Neuronal stem cell (in vitro differentiated cells): ENCODE data around the gene CEACAM20.

Experiments used
- DNase-seq: peaks from one replicate; pipeline ENCODE4 v3.0.0-alpha.2; 2013; ENCODE audit warnings: low spot score
- H2AFZ ChIP-seq: one replicate; pipeline ENCODE4 v1.6.1; 2013; ENCODE audit warnings: mild to moderate bottlenecking, low read length, inconsistent platforms
- H2AK5ac ChIP-seq: 2 replicates; pipeline ENCODE4 v1.6.1; 2013; ENCODE audit warnings: low read depth, mild to moderate bottlenecking, inconsistent platforms, low read length, moderate library complexity, mixed read lengths
- H2BK120ac ChIP-seq: 2 replicates; pipeline ENCODE4 v1.6.1; 2013; ENCODE audit warnings: low read depth, mild to moderate bottlenecking, inconsistent platforms, low read length, moderate library complexity, mixed read lengths
- H2BK12ac ChIP-seq: one replicate; pipeline ENCODE4 v1.6.1; 2013; ENCODE audit warnings: low read length, inconsistent platforms
- H2BK15ac ChIP-seq: 2 replicates; pipeline ENCODE4 v1.6.1; 2013; ENCODE audit warnings: mild to moderate bottlenecking, low read length, inconsistent platforms, mixed read lengths
- H2BK5ac ChIP-seq: one replicate; pipeline ENCODE4 v1.6.1; 2013; ENCODE audit warnings: inconsistent platforms, mild to moderate bottlenecking, low read length, moderate library complexity
- H3K14ac ChIP-seq: one replicate; pipeline ENCODE4 v1.6.1; 2013; ENCODE audit warnings: low read length, inconsistent platforms
- H3K18ac ChIP-seq: 2 replicates; pipeline ENCODE4 v1.6.1; 2013; ENCODE audit warnings: low read length, inconsistent platforms
- H3K23ac ChIP-seq: 2 replicates; pipeline ENCODE4 v1.6.1; 2013; ENCODE audit warnings: low read depth, mild to moderate bottlenecking, mixed read lengths, low read length, inconsistent platforms; ENCODE audit not compliant: poor library complexity
- H3K27ac ChIP-seq: replicated peaks from 3 replicates; pipeline ENCODE4 v1.5.1; 2013; ENCODE audit warnings: low read length, inconsistent platforms
- H3K27me3 ChIP-seq, 3 experiments: 2 replicates each; pipeline ENCODE4 v1.6.1; 2013; ENCODE audit warnings: low read length in 3 of 3, mild to moderate bottlenecking in 2 of 3, inconsistent platforms in 1 of 3, low read depth in 1 of 3, mixed read lengths in 1 of 3, moderate library complexity in 1 of 3; ENCODE audit not compliant: control insufficient read depth in 3 of 3, insufficient read depth in 3 of 3
- H3K36me3 ChIP-seq, 2 donors: replicated peaks in 1 of 2; 2 replicates each; pipeline ENCODE4 v1.6.1; 2013; ENCODE audit warnings: low read length in 2 of 2; ENCODE audit not compliant: control insufficient read depth in 2 of 2, insufficient read depth in 2 of 2
- H3K4ac ChIP-seq: 2 replicates; pipeline ENCODE4 v1.6.1; 2013; ENCODE audit warnings: inconsistent platforms, mild to moderate bottlenecking, low read length, moderate library complexity
- H3K4me1 ChIP-seq, 2 donors: 1 replicate in 1 of 2; 2 replicates in 1 of 2; pipeline ENCODE4 v1.6.1; 2013; ENCODE audit warnings: low read length in 2 of 2, low read depth in 1 of 2; ENCODE audit not compliant: control insufficient read depth in 2 of 2, insufficient read depth in 1 of 2
- H3K4me2 ChIP-seq: one replicate; pipeline ENCODE4 v1.6.1; 2013; ENCODE audit warnings: mild to moderate bottlenecking, low read length, inconsistent platforms; ENCODE audit not compliant: insufficient read depth, poor library complexity, severe bottlenecking
- H3K4me3 ChIP-seq, 2 donors: 2 replicates each; pipeline ENCODE4 v1.5.1; 2013; ENCODE audit warnings: low read length in 2 of 2, mild to moderate bottlenecking in 2 of 2, inconsistent platforms in 1 of 2, moderate library complexity in 1 of 2
- H3K79me1 ChIP-seq: one replicate; pipeline ENCODE4 v1.6.1; 2013; ENCODE audit warnings: low read depth, mild to moderate bottlenecking, inconsistent platforms, low read length, moderate library complexity
- H3K9ac ChIP-seq: one replicate; pipeline ENCODE4 v1.6.1; 2013; ENCODE audit warnings: mild to moderate bottlenecking, low read depth, low read length, inconsistent platforms; ENCODE audit not compliant: poor library complexity
- H3K9me3 ChIP-seq, 2 donors: replicated peaks in 1 of 2; 2 replicates each; pipeline versions ENCODE3 to v1.6.1; 2013; ENCODE audit warnings: low read length in 2 of 2, mild to moderate bottlenecking in 2 of 2, inconsistent platforms in 1 of 2, low read depth in 1 of 2, mixed read lengths in 1 of 2, moderate library complexity in 1 of 2; ENCODE audit not compliant: control insufficient read depth in 2 of 2, insufficient read depth in 1 of 2
- H4K8ac ChIP-seq: one replicate; pipeline ENCODE4 v1.6.1; 2013; ENCODE audit warnings: low read depth, mild to moderate bottlenecking, inconsistent platforms, low read length, moderate library complexity
- H4K91ac ChIP-seq: one replicate; pipeline ENCODE4 v1.6.1; 2013; ENCODE audit warnings: low read length, low read depth, mild to moderate bottlenecking, inconsistent platforms; ENCODE audit not compliant: poor library complexity
- WGBS, 2 donors: extraction: QIAGEN DNeasy Blood & Tissue Kit; methylation state at CpG; one replicate each; pipeline ENCODE4 v1.1.7; 2013; ENCODE audit warnings: missing lambda C conversion rate in 2 of 2, mixed read lengths in 1 of 2; ENCODE audit not compliant: insufficient read length in 2 of 2, insufficient replicate concordance in 1 of 2; ENCODE audit errors: extremely low coverage in 2 of 2; 5-methylcytosine and 5-hydroxymethylcytosine counted together

CEACAM20 gene

DNA sequence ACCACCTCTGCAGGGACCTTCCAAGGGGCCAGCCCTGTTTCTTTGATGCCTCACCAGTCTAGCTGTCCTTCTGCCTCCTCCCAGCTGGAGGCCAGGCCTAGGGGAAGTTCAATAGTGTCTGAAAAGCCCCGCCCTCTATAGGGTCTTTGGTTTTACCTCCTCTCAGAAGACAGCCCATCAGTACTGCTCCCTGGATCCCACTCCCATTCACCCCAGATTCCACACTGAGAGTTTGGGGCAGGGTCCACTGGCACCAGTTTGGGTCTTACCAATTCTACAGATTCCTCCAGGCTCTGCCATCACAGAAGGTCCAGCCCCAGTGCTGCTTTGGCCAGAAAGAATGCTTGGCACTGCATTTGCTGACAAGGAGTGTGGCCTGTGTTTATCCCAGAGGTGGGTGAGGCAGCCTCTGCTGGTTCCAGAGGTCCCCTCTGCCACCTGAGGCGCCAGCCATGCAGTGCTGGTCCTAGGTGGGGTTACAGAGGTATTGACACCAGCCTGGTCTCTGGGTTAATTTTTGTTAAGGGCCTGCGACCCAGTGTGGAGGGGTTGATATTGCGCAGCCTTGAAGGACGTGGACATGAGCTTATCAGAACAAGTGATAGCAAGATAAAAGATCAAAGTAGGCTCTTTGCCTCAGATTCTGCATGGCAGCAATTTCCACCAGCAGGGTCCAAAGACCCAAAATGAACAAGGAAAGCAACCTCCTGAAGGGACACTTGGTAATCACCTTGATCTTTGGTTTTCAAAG lies 42.5 kb upstream of the CEACAM20 start:
- Histone ChIP-seq H3K9ac (no peak overlapping the region), H4K91ac (no peak overlapping the region), H3K27ac (no peak overlapping the region), H2BK12ac (no peak overlapping the region), H3K27me3 (no peaks in the 10 kb centered on the region), H2AFZ (no peak overlapping the region), H2AK5ac (no peak overlapping the region), H3K14ac (no peak overlapping the region), H3K9me3 (no peaks in the 10 kb centered on the region), H4K8ac (no peak overlapping the region), H3K4me2 (no peak overlapping the region), H3K79me1 (no peaks in the 10 kb centered on the region), H2BK120ac (no peak overlapping the region), H2BK5ac (no peak overlapping the region), H3K23ac (no peak overlapping the region), H3K4me3 (no peak overlapping the region), H3K4ac (no peak overlapping the region), H3K18ac (peak overlapping the region; percentile 45), H3K4me1 (peaks cover 0 to 3% of the 10 kb centered on the region in 2 donors), H3K36me3 (no peaks in the 10 kb centered on the region), H2BK15ac (no peak overlapping the region)
- no CpG with 5 or more reads among the region's 5 CpGs for WGBS, 2 donors
- DNase-seq, result no peak

DNA sequence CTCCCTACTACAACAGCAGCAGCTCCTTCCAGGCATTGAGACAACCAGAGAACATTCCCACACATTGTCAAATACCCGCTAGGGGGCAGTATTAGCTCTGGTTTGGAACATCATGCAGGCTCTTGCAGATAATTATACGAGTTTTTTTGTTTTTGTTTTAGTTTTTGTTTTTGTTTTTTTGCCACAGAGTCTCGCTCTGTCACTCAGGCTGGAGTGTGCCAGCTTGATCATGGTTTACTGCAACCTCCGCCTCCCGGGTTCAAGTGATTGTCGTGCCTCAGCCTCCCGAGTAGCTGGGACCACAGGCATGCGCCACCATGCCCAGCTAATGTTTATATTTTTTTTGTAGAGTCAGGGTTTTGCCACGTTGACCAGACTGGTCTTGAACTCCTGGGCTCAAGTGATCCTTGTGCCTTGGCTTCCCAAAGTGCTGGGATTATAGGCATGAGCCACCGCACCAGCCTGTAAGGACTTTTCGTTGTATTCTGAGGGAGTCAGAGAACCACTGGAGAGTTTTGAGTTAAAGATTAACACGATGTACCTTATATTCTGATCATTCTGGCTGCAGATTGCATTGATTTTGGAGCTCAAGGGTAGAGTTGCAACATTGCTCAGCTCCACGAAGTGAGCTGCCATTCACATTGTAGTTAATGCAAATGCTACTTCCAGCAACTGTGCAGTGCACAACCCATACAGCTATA lies 41.7 kb upstream of the CEACAM20 start:
- no peak overlapping the region for H3K27ac ChIP-seq
- H3K4me3 ChIP-seq, result no peak overlapping the region

DNA sequence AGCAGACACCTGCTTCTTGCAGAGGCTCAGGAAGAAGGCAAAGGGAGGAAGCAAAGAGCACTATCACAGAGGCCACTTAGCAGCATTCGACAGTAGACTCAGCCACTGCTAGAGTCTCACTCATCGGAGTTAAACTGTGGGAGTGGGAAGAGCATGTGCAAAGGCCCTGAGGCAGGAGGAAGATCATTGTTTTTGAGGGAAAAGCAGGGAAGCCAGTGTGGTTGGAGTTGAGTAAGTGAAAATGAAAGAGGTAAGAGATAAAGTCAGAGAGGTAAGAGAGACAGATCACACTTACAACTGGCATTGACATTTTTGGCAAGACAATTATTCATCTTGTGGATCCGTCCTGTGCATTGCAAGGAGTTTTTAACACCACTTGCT lies 41.1 kb upstream of the CEACAM20 start:
- no peak overlapping the region for H4K8ac ChIP-seq
- no peaks in the 10 kb centered on the region for H3K27me3 ChIP-seq
- no peak for DNase-seq
- H3K4ac ChIP-seq, result no peak overlapping the region
- H3K9ac ChIP-seq, result no peak overlapping the region
- no peaks in the 10 kb centered on the region for H3K36me3 ChIP-seq
- no peaks in the 10 kb centered on the region for H3K79me1 ChIP-seq
- H4K91ac ChIP-seq, result no peak overlapping the region
- H3K4me2 ChIP-seq, result no peak overlapping the region
- H2AFZ ChIP-seq, result no peak overlapping the region
- H2BK12ac ChIP-seq, result no peak overlapping the region
- H2BK5ac ChIP-seq, result no peak overlapping the region
- no peak overlapping the region for H3K23ac ChIP-seq
- no peak overlapping the region for H3K27ac ChIP-seq
- no peak overlapping the region for H2BK120ac ChIP-seq
- H2AK5ac ChIP-seq, result no peak overlapping the region
- WGBS, 2 donors, result no CpG with 5 or more reads among the region's 3 CpGs
- H3K9me3 ChIP-seq, result no peaks in the 10 kb centered on the region
- H3K4me1 ChIP-seq, result peaks cover 0 to 4% of the 10 kb centered on the region in 2 donors
- no peak overlapping the region for H3K18ac ChIP-seq
- H2BK15ac ChIP-seq, result no peak overlapping the region
- no peak overlapping the region for H3K4me3 ChIP-seq
- no peak overlapping the region for H3K14ac ChIP-seq

More for the DNA sequence above, 41.7 kb upstream of the CEACAM20 start:
- Histone ChIP-seq H2BK120ac (no peak overlapping the region), H3K4ac (no peak overlapping the region), H3K9me3 (no peaks in the 10 kb centered on the region), H2BK12ac (no peak overlapping the region), H3K14ac (no peak overlapping the region), H3K9ac (no peak overlapping the region), H3K4me1 (peaks cover 0 to 4% of the 10 kb centered on the region in 2 donors), H2AFZ (no peak overlapping the region), H3K36me3 (no peaks in the 10 kb centered on the region), H3K79me1 (no peaks in the 10 kb centered on the region), H2AK5ac (no peak overlapping the region), H4K91ac (no peak overlapping the region), H2BK5ac (no peak overlapping the region), H3K23ac (no peak overlapping the region), H3K18ac (no peak overlapping the region), H3K4me2 (no peak overlapping the region), H2BK15ac (no peak overlapping the region), H3K27me3 (no peaks in the 10 kb centered on the region), H4K8ac (no peak overlapping the region)
- no CpG with 5 or more reads among the region's 13 CpGs for WGBS, 2 donors
- peak; percentile 70 for DNase-seq

DNA sequence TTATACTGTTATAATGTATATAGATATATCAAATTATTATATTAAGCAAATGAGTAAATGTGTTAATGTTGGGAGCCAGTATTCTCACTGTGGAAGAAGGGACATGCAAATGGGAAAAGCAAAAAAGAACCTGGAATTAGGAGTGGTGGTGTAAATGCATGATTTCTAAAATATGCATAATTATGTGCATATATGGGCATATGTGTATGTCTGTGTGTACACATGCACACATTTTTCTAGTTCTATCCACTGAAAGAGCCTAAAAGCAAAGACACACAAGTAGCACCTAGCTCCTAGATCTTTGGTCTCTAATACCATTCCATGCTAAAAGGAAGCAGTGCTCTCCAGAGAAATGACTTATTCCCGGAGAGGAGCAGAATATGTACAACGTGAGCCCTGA lies 38.3 kb upstream of the CEACAM20 start:
- no peak overlapping the region for H3K18ac ChIP-seq
- H2BK15ac ChIP-seq, result no peak overlapping the region
- peaks cover 0 to 3% (median 0%) of the 10 kb centered on the region in 3 experiments for H3K27me3 ChIP-seq
- no peaks in the 10 kb centered on the region for H3K9me3 ChIP-seq
- no peak for DNase-seq
- H2BK12ac ChIP-seq, result no peak overlapping the region
- no peaks in the 10 kb centered on the region for H3K79me1 ChIP-seq
- H3K27ac ChIP-seq, result no peak overlapping the region
- H3K4ac ChIP-seq, result no peak overlapping the region
- no peak overlapping the region for H4K8ac ChIP-seq
- H2BK120ac ChIP-seq, result no peak overlapping the region
- no peaks in the 10 kb centered on the region for H3K36me3 ChIP-seq
- peaks cover 0 to 1% of the 10 kb centered on the region in 2 donors for H3K4me1 ChIP-seq
- no peak overlapping the region for H4K91ac ChIP-seq
- no peak overlapping the region for H3K4me2 ChIP-seq
- WGBS, 2 donors, result no CpG with 5 or more reads among the region's 2 CpGs
- H2AFZ ChIP-seq, result no peak overlapping the region
- H3K23ac ChIP-seq, result no peak overlapping the region
- no peak overlapping the region for H2AK5ac ChIP-seq
- H2BK5ac ChIP-seq, result no peak overlapping the region
- H3K9ac ChIP-seq, result no peak overlapping the region
- no peak overlapping the region for H3K14ac ChIP-seq
- H3K4me3 ChIP-seq, result no peak overlapping the region
